HG02798 (cell line): Measurements from ENCODE around the gene ARHGAP1.

ENCODE experiments used
- ATAC-seq: cut with Tn5 transposase; IDR thresholded peaks from one replicate; pipeline ENCODE4 v1.9.1; 2021; ENCODE audit warnings: mild to moderate bottlenecking; ENCODE audit not compliant: unreplicated experiment, poor library complexity

The ARHGAP1 gene

DNA sequence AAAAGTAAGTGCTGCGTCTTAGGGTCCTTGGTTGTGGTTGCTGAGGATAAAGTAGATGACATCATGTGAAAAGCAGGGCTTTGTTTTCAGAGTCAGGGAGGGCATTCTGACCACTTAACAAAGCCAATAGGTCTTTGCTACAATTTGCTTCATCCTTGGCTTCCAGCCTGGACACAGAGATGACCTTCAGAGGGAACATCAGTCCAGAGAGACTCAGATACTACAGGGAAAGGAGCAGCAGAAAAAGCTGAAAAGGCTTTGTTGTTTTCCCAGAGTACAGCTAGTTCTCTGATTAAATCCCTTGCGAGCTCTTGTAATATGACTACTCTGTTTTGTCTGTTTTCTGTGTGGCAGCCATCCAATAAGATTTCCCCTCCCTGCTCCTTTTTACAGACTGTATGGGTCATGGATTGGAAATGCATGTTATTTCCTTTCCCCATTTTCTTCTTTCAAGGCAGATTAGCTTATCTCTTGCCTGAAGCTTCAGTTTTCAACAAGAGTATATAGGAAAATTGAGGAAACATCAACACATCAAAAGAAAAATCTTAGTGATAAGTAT is 51.2 kb downstream of the ARHGAP1 start:
- ATAC-seq: no peak

DNA sequence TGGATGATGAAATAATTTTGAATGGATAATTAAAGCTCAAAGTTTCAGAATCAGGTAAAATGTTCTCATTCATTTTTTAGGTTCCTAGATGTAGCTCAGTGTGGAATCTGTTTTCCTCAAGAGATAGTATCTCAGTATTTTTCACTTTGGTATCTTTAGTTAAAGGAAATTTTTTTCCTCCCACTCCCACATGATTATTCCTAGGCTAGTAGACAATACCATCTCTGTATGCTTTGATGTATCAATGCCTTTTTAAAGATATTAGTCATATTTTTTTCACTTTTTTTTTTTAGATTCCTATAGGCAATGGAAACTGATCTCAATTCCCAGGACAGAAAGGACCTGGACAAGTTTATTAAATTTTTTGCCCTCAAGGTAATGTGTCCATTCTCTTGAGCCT is 56.4 kb downstream of the ARHGAP1 start:
- ATAC-seq: no peak

DNA sequence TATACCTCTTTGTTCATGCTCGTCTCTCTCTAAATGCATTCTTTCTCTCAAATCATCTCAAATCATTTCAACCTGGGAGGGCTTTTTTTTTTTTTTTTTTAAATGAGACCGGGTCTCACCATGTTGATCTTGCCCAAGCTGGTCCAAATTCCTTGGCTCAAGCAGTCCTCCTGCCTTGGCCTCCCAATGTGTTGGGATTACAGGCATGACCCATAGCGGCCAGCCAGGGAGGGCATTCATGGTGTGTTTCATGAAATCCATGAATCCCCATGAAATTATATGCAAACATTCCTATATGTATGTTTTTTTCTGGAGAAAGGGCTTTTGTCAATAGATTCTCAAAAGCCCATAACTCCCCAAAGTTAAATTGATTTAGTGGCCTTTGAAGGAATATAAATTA is 56.9 kb downstream of the ARHGAP1 start:
- ATAC-seq: no peak

DNA sequence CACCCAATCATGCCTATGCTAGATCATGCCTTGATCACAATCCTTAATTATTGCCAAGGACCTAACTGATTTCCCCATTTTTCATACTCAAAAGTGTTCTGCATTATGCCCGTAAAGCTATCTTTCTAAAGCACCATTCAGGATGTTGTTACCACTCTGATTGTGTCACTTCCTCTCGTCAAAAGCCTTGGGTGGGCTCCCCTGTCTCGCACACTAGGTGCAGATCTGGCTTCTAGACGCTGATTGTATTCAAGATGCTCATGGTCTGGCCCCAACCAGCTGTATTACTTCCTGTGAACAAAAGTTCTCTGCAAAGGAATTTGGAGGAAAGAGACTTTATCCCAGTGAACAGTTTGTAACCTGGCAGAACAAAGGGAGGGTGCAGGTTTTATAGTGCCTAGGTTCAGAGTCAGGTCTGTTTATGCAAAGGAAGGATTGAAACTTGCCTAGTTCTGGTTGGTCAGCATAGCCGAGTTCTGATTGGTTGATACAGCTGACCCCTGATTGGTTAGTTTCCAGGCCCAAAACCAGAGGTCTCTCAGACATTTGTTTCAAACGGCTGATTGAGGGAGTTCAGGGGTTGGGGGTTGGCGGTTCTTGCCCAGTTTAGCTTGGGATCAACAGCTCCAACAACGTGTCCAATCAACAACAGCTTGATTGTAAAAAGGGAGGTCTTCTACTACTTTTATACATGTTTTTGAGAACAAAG is 57.6 kb downstream of the ARHGAP1 start:
- no peak for ATAC-seq

DNA sequence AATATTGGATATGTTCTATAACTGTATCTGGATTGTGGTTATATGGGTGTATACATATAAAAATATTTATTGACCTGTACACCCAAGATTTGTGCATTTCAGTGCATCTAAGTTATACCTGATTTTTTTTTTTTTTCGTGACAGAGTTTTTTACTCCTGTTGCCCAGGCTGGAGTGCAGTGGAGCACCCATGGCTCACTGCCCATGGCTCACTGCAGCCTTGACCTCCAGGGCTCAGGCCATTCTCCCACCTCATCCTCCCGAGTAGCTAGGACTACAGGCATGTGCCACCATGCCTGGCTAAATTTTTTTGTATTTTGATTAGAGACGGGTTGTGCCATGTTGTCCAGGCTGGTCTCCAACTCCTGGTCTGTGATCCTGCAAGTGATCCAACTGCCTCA is 58.8 kb downstream of the ARHGAP1 start:
- no peak for ATAC-seq

DNA sequence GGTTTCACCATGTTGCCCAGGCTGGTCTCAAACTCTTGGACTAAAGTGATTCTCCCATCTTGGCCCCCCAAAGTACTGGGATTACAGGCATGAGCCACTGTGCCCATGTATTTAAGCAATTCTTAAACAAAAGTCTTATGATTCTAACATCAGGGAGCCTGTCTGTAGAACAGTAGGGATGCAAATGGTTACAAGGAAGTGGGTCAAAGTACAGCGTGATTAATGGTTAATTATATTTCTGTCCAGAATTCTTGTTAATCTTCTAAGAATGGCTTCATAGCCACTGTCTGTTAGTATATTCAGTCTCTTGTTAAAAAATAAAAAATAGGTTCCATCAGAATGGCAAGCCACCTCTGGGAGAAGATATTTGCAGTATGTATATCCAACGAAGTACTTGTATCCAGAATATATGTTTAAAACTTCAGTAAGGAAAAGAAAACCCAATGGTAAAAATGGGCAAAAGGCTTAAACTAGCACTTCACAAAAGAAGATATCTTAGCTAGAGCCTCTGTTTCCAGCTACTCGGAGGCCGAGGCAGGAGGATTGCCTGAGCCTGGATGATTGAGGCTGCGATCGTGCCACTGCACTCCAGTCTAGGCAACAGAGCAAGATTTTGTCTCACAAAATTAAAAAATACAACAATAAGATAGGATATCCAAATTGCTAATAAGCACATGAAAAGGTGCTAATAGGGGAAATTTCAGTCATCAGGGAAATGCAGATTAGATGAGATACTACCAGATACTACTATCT is 60.2 kb downstream of the ARHGAP1 start:
- no peak for ATAC-seq

DNA sequence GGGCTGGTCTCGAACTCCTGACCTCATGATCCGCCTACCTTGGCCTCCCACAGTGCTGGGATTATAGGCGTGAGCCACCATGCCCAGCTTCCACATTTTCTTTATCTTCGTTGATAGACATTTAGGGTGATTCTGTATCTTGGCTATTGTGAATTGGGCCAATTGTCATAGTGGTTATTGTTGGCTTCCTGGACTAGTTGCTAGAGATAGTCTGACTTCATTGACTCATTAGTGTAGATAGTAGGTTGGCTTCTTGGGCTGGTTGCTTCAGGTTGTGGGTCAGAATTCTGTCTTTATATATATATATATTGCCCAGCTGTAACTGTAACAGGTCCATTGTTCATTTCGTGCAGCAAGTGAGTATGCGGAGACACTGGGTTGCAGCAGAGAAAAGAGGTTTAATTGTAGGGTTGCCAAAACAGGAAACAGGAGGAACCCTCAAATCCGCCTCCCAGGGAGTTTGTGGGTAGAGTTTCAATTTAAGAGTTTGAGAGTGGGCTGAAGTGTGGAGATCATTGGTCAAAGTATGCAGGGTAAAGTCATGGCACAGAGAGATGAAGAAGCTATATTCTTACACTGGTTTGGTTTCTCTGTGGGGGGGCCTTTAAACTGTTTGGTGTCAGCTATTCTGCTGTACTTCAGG is 61.1 kb downstream of the ARHGAP1 start:
- ATAC-seq: no peak

DNA sequence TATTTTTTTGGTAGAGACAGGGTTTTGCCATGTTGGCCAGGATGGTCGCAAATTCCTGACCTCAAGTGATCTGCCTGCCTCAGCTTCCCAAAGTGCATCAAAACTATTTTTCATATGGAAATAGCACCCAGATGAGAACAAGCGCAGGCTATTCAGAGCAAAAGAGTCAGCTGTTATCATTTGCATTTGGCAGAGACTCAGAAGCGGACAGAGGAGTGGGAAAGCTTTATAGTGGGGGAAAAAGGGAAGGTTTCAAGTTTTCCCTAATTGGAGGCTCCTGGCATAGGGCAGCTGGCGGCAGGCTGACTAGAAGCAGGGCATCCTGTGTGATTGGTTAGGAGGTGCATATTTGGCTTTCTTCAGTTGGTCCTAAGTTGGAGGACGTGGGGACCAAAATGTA is 62.9 kb downstream of the ARHGAP1 start:
- no peak for ATAC-seq

DNA sequence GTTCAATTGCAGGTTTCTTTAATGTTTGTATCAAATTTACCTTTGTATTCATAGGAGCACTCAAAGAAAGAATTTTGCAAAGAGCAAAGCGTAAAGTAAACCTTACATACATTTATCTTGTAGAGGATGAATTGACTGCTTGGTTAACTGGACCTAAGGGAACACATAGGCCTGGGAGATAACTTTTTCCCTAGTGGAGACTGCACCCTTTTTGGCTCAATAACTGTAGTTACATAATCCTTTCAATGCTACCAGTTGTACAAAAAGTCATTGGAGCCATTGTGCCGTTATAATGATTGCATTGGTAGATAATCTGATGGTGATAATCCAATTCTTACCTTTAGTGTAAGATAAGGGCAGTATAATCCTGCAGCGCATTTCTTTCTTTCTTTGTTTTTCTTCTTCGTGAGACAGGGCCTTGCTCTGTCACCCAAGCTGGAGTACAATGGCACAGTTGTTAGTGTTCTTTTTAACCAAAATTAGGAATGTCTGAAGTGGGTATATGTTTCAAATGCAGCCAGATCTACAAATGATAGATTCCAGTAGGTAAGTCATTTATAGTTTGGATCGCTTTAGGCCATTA is 64.8 kb downstream of the ARHGAP1 start:
- no peak for ATAC-seq

DNA sequence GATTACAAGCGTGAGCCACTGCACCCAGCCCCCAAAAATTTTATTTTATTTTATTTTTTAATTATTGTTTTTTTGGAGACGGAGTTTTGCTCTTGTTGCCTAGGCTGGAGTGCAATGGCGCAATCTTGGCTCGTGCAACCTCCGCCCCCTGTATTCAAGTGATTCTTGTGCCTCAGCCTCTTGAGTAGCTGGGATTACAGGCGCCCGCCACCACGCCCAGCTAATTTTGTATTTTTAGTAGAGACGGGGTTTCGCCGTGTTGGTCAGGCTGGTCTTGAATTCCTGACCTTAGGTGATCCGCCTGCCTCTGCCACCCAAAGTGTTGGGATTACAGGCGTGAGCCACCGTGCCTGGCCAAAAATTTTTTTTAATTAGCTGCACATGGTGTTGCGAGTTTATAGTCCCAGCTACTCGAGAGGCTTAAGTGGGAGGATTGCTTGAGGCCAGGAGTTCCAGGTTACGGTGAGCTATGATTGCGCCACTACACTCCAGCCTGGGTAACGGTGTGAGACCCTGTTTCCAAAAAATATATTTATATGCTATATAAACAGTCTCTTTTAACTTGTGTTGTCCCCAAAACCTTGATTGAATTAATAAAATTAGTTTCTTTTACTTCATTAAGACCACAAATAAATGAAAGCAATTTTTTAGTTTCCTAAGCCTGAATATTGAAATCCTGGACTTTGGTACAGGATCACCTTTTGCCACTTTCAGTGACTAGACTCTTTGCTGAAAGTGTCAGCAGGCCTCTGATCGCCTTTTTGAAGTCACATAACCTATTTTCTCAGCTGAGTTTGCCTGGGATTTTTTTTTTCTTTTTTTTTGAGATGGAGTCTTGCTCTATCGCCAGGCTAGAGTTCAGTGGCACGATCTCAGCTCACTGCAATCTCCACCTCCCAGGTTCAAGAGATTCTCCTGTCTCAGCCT is 66.9 kb downstream of the ARHGAP1 start:
- ATAC-seq: no peak

DNA sequence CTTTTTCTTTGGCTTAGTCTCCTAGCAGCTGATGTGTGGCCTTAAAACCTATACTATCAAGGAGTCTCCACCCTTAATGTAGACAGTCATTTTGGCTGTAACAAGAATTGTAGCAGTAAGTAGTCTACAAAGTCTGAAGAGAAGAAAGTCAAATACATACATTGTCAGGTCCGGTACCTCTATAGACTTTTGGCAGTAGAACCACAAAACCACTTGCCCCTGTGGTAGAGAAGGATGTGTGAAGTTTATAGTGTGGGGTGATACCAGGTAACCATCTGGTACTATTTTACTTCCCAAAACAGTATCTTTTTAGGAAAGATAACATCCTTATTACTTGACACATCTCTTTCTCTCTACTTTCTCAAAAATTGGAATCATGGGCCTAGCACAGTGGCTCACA is 67.9 kb downstream of the ARHGAP1 start:
- no peak for ATAC-seq

DNA sequence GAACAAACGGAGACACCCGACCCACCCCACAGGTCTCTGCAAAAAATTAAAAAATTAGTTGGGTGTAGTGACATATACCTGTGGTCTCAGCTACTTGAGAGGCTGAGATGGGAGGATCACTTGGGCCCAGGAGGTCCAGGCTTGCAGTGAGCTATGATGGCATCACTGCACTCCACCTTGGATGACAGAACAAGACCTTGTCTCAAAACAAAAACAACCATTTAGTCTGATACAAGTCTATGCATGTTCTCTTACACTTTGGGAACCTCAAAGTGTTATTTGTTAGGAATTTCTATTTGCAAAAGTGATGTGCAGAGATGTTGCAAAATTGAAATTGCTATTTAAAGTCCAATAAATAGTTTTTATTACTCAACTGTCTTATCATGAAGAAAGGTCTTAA is 68.7 kb downstream of the ARHGAP1 start:
- ATAC-seq: no peak

DNA sequence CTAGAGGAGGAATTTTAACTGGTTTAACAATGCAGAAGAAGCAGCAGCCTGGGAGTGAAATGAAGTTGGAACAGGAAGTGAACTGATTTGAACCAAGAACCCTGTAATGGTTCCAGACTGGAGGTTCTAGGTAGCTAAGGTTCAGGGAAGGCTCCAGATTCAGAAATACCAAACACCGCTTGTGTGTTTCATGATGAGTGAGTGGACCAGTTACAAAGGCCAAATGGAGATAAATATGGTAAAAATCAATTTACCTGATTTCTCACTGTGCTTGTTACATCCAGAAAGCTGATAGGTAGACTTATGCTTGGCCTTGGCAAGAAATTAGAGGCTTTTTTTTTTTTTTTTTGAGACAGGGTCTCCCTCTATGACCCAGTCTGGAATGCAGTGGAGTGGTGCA is 70.2 kb downstream of the ARHGAP1 start:
- ATAC-seq: no peak

DNA sequence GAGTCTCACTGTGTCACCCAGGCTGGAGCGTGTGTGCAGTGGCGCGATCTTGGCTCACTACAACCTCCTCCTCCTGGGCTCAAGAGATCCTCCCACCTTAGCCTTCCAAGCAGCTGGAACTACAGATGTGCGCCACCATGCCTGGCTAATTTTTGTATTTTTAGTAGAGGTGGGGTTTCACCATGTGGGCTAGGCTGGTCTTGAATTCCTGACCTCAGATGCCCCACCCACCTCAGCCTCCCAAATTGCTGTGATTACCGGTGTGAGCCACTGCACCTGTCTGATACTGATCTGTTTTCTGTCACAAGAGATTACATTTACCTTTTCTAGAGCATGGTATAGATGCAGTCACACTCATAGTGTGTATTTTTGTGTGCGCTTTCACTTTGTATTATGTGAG is 71.5 kb downstream of the ARHGAP1 start:
- no peak for ATAC-seq
